GM21526 (cell line): ENCODE measurements around the gene MAST3.
"Not testable (repeated sequence)": the region's sequence is repeated elsewhere in the genome, so short reads cannot be mapped to it uniquely, and the experiment has no call there.

ENCODE experiments used
- ATAC-seq: cut with Tn5 transposase; IDR thresholded peaks from one replicate; pipeline ENCODE4 v1.9.1; 2021; ENCODE audit warnings: moderate library complexity; ENCODE audit not compliant: unreplicated experiment, low FRiP score

MAST3 gene

GRCh38 chr19:18085702-18086457 is 11.7 kb upstream of the MAST3 start:
- ATAC-seq: no peak

DNA sequence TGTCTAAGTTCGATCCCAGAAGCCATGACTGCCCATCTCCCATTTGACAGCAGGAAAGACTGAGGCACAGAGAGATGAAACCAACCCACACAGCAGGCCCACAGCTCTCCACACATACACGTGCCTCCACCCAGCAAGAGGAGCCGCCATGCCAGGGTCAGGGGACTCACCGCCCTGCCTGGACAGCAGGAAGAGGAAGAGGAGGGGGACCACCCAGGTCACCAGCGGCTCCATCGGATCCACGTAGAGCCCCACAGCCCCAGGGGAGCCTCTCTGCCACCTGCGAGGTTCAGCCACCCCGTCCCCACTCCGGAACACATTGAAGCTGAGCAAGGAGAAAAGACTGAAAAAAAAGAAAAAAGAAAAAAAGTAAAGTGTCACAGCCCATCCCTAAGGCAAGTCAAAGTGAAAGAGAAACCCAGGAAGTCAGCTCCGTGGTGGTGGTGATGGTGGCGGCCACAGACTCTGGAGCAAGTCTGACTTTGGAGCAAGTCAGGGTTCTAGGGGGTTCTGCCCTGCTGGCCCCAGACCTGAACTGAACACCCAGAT is 10.9 kb upstream of the MAST3 start, which contains the start of gene IL12RB1:
Gene IL12RB1 (minus strand): TSS at position 345 of the 549 bp plus-strand sequence. CDS start 111 bp downstream, at position 234.
- no peak for ATAC-seq

DNA sequence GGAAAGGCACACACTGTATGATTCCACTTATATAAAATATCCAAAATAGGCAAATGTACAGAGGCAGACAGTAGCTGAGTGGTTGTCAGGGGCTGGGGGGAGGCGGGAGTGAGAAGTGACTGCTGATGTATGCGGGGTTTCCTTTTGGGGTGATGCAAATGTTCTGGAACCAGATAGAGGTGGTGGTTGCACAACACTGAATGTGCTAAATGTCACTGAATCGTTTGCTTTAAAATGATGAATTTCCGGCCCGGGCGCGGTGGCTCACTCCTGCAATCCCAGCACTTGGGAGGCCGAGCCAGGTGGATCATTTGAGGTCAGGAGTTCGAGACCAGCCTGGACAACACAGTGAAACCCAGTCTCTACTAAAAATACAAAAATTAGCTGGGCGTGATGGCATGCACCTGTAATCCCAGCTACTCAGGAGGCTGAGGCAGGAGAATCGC is 8.5 kb upstream of the MAST3 start:
- not testable (repeated sequence) for ATAC-seq

DNA sequence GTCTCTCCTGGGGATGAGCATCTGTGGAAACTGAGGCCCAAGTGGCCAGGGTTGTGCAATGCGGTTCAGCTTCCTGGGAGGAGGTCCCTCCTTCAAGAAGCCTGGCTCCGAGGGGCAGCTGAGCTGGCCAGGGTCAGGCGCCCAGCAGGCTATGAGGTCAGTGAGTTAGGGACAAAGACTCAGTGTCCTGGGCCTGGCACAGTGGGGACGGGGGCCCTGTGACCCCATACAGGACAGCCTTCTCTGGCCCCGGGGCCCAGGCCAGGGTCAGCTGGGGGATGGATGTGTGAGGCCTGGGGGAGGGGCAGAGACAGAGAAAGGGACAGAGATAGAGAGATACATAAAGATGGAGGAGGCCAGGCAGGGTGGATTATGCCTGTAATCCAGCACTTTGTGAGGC is 7.9 kb upstream of the MAST3 start:
- no peak for ATAC-seq

DNA sequence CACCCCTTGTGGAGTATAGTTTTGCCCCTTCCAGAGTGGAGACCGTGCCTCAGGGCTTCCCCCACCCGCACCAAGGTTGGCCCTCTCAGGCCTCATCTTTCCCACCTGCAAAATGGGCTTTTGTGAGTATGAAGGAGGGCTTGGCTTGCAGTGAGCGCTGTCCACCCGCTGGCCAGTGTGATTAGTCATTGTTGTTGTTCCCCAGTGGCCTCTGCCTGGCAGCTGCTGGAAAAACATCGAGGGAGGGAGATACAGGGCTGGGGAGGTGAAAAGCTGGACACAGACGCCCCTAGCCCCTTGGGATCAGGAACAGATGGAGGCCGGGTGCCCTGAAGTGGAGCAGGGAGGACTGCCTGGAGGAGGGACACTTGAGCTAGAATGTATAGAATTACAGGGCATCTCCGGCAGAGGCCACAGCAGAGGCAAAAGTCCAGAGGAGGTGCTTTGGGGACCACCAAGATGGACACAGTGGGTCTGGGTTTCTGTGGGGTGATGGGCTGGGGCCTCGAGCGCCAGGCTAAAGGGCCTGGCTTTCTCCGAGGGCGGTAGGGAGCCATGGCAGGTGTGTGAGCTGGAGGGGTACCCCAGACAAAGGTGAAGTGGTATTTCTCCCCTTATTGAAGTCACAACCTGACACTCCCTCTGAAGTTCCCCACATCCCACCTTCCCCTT is 6.9 kb upstream of the MAST3 start:
- no peak for ATAC-seq

- no peak for ATAC-seq
Observed at GRCh38 chr19:18091217-18091608, 6.4 kb upstream of the MAST3 start.

DNA sequence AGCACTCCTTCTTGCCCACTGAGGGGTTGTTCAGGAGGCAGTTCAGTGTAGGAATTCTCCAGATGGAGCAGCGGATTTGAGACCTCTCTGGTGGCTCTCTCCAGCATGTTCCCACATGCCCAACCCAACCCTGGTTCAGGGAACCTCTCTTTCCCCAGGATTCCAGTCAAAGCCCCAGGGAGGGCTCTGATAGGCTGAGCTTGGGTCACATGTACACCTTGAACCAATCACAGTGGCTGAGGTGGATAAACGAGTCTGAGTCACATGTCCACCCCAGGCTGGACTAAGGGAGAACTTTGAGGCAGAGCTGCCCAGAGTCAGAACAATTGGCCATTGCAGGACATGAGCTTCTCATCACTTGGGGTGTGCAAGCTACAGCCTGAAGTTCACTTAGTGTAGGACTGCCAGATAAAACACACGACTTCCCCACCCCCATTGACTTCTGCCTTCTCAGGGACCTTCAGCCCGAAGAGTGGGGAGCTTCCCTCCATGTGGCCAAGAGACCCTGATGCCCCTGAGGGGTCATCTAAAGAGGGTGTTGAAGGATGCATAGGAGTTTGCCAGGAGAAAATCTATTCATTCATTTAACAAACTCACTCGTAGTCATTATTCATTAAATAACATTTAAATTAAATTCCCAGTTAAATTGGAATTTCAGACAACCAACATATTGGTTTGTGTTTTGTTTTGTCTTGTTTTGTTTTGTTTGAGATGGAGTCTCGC is 4.0 kb upstream of the MAST3 start:
- ATAC-seq: no peak

DNA sequence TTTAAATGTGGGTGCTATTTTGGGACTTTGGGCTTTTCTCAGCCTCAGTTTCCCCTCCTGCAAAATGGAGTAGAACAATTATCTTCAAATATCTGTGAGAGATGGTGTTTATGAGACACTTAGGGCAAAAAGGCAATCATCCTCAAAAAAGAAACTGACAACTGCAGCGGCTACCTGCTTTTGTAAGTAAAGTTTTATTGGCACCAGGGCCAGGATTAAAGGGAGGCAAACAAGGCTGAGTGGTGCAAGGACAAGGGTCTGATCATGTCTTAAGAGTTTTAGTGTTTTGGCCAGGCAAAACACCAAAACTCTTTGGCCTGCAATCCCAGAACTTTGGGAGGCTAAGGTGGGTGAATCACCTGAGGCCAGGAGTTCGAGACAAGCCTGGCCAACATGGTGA is 1.3 kb upstream of the MAST3 start:
- ATAC-seq: no peak

GRCh38 chr19:18097993-18098890 is 664 bp downstream of the MAST3 start:
- no peak for ATAC-seq

DNA sequence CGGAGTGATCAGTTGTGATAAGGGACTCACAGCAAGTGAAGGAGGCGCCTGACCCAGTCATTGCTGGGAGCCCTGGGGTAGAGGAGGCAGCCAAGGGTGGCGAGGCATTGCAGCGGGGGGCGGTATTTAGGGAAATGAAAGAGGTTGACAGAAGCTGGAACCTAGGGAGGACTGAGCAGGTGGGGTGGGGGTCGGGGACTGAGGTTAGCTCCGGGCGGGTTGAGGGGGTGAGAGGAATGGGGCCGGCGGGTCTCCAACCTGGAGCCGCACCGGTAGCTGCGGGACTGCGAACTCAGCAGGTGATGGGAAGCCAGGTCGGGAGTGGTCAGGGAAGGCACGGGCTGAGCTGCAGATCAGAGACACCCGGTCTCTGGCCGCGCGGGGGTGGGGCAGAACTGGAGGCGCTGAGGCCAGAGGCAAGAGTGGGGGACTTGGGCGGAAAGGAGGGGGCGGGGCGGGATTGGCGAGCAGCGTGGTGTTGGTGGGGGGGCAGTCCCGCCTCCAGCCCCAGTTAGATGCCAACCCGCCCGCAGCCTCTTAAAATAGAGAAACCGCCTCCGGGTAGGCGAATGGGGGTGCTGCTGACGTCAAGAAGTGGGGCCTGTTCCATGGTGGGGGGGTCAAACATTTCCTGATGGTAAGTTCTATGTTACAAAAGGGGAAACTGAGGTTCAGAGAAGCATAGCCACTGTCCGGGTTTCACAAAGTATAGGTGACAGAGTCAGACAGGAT is 1.5 kb downstream of the MAST3 start:
- peak; percentile 57 for ATAC-seq

DNA sequence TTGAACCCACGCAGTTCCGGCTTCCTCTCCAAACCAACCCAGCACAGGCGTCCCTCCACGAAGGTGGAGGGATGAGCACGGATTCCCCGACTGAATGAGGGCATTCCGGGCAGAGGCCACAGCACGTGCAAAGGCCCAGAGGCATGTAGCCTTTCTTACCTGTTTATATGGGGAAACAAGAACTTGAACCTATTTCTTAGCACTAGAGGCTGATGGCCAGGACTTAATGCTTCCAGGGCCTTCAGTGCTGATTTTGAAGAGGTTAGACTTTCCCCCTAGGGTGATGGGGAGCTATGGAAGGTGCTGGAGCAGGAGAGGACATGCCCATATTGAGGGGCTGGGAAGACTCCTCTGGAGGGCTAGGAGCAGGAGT is 2.0 kb downstream of the MAST3 start:
- ATAC-seq: no peak

DNA sequence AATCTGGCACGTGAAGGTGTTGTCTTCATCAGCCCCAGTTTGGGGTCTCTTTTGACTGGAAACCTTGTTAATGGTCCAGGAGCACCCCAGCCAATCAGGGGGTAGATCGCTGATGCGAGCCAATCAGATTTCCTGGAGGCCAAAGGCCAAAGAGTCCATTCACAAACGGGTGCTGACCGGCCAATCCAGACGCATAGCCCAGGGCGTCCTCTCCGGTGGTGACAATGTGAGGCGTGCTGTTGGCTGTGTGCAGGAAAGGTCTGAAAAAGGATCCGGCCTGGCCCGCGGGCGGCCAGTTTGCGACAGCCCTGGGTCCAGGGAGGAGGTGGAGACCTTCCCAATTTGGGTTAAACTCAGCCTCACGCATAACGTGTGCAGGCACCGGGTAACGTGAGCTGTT is 3.1 kb downstream of the MAST3 start:
- ATAC-seq: no peak

DNA sequence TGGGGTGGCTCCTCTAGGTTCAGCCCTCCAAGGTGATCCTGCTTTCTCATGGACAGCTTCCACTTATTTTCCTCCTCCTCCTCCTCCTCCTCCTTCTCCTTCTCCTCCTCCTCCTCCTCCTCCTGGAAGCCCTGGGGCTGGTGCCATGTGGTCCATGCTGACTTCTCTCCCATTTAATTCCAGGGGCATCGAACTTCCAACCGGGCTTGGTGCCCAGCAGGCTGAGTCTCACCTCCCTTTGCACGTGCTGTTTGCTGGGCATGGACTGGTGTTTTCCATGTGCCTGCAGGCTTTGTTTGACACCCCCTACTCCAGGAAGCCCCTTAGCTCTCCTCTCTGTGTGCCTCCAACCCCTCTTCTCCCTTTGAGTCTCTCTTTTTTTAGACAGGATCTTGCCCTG is 3.7 kb downstream of the MAST3 start:
- no peak for ATAC-seq

DNA sequence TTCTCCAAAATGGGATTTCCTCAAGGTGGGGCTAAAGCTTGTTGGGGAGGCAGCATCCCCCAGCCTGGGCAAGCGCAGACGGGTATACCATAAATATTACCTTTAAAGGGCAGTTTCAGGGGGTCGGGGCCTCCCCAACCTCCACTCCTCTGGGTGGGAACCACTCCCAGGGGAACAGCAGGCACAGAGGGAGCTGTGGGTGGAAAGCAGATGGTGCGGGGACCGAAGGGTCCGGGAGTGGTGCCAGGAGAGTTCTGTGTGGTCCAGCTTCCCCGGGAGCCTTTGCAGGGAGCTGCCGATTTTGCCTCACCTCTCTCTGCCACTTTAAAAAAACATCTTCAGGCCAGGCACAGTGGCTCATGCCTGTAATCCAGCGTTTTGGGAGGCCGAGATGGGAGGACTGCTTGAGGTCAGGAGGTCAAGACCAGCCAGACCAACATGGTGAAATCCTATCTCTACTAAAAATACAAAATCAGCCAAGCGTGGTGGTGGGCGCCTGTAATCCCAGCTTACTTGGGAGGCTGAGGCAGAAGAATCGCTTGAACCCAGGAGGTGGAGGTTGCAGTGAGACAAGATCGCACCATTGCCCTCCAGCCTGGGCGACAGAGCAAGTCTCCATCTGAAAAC is 5.5 kb downstream of the MAST3 start:
- no peak for ATAC-seq

- no peak for ATAC-seq
Observed at GRCh38 chr19:18104793-18105131, 7.2 kb downstream of the MAST3 start.

GRCh38 chr19:18105259-18105658 is 7.7 kb downstream of the MAST3 start:
- ATAC-seq: not testable (repeated sequence)

- no peak for ATAC-seq
Observed at GRCh38 chr19:18107235-18107634, 9.7 kb downstream of the MAST3 start.

DNA sequence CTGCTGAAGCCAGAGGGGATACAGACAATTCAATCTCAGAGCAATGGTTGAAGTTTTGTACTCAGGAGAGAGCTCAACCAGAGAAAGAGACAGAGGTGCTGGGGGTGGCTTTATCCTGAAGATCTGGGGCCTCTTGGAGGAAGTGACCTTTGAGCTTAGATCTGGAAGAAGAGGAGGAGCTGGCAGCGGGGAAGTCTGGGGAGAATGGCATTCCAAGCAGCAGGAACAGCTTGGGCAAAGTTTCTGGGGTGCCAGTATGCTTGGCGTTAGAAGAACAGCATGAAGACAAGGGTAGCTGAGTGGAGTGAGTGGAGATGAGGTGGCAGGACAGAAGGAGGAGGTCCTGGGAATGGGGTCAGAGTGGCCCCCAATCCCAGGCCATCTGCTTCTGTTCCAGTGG is 11.3 kb downstream of the MAST3 start:
- no peak for ATAC-seq

- no peak for ATAC-seq
Observed at GRCh38 chr19:18109341-18109732, 11.8 kb downstream of the MAST3 start.
